GM12878 (cell line): Measurements from ENCODE around the gene SIGLEC14. TPM values are rescaled to one million over a fixed set of nuclear protein-coding genes. Genes with fewer than 3 reads are reported as not detected.

ENCODE experiments used
- ATAC-seq: fragments of 200-7000 bp; cut with Tn5 transposase; 3 replicates; pipeline ENCODE4 v1.9.1; 2020; ENCODE audit warnings: mild to moderate bottlenecking, moderate library complexity
- BruUV-seq: library from RNA; stranded (reverse); fragments of 400-500 nt; replicated peaks from 2 replicates; lab custom pipeline; 2021; lab: Mats Ljungman, UMichigan
- CTCF ChIA-PET: fragments of 300-600 bp; sonication (Branson Sonifier 250); formaldehyde crosslinking; extraction: SDS; loops from one replicate; lab custom pipeline; 2021; ENCODE audit warnings: inconsistent platforms; lab: Yijun Ruan, JAX
- POLR2A ChIA-PET: fragments of 350-600 bp; formaldehyde crosslinking; extraction: SDS; loops from one replicate; lab custom pipeline; 2021; ENCODE audit warnings: inconsistent platforms; lab: Charles Lee
- RAD21 ChIA-PET: fragments of 300-600 bp; sonication (Branson Sonifier 250); formaldehyde crosslinking; loops from one replicate; lab custom pipeline; 2023; ENCODE audit warnings: antibody characterized with exemption; ENCODE audit not compliant: unreplicated experiment; lab: Charles Lee
- SMC1A ChIA-PET: fragments of 300-600 bp; sonication (Branson Sonifier 250); formaldehyde crosslinking; loops from one replicate; lab custom pipeline; 2023; ENCODE audit not compliant: unreplicated experiment, uncharacterized antibody; lab: Charles Lee
- DNase-seq: peaks from one replicate; pipeline ENCODE4 v3.0.0-alpha.2; 2011; ENCODE audit warnings: low read depth, low spot score
- FAIRE-seq: peaks from 3 replicates; lab custom pipeline; 2011; peaks lifted over from hg19 to GRCh38; lab: Jason Lieb, UNC
- H2AFZ ChIP-seq: 2 replicates; pipeline ENCODE4 v1.6.0; 2011; ENCODE audit warnings: low read depth, low read length, control low read depth; ENCODE audit not compliant: control insufficient read depth
- H3K27ac ChIP-seq: 2 replicates; pipeline ENCODE4 v1.5.1; 2011; ENCODE audit warnings: control low read depth; ENCODE audit not compliant: control insufficient read depth, insufficient read depth
- H3K27me3 ChIP-seq, 2 experiments: replicated peaks in 1 of 2; 2 replicates each; pipeline versions ENCODE4 v1.6.0 to v1.6.1; 2011; ENCODE audit warnings: low read length in 1 of 2; ENCODE audit not compliant: control insufficient read depth in 2 of 2, insufficient read depth in 2 of 2
- H3K36me3 ChIP-seq, 2 experiments: 2 replicates each; pipeline ENCODE4 v1.5.1; 2011; ENCODE audit warnings: low read length in 1 of 2; ENCODE audit not compliant: control insufficient read depth in 2 of 2, insufficient read depth in 2 of 2
- H3K4me1 ChIP-seq: 2 replicates; pipeline ENCODE4 v1.6.1; 2011; ENCODE audit warnings: mild to moderate bottlenecking, low read length, moderate library complexity, mixed read lengths; ENCODE audit not compliant: control insufficient read depth, insufficient read depth
- H3K4me2 ChIP-seq: 2 replicates; pipeline ENCODE4 v1.6.0; 2011; ENCODE audit warnings: control low read depth; ENCODE audit not compliant: control insufficient read depth, insufficient read depth
- H3K4me3 ChIP-seq: fragments of 200-600 bp; sonication (generic); 2 replicates; pipeline ENCODE4 v1.5.1; 2016
- H3K79me2 ChIP-seq: 2 replicates; pipeline ENCODE4 v1.6.0; 2011; ENCODE audit warnings: low read length; ENCODE audit not compliant: control insufficient read depth, insufficient read depth
- H3K9ac ChIP-seq: 2 replicates; pipeline ENCODE4 v1.8.0; 2011; ENCODE audit warnings: low read length, control low read depth, mixed read lengths; ENCODE audit not compliant: control insufficient read depth, insufficient read depth
- H3K9me3 ChIP-seq: replicated peaks from 3 replicates; pipeline ENCODE4 v1.5.1; 2011; ENCODE audit warnings: mild to moderate bottlenecking, low read length; ENCODE audit not compliant: control insufficient read depth, insufficient read depth
- H4K20me1 ChIP-seq: 2 replicates; pipeline ENCODE4 v1.6.0; 2011; ENCODE audit not compliant: control insufficient read depth, insufficient read depth
- BHLHE40 ChIP-seq, 2 experiments: fragments of 450-650 bp in 1 of 2; IDR thresholded peaks; 2 replicates each; pipeline ENCODE4 v1.6.1; 2011 to 2017; ENCODE audit warnings: low read depth in 2 of 2, borderline replicate concordance in 1 of 2, improper control_type of control experiment in 1 of 2, low read length in 1 of 2, mild to moderate bottlenecking in 1 of 2
- BRCA1 ChIP-seq: IDR thresholded peaks from 2 replicates; pipeline ENCODE4 v1.6.1; 2011; ENCODE audit warnings: low read depth, low read length, improper control_type of control experiment
- MTA3 ChIP-seq: IDR thresholded peaks from 2 replicates; pipeline ENCODE4 v1.6.1; 2012; ENCODE audit warnings: low read length, inconsistent platforms, borderline replicate concordance
- NRF1 ChIP-seq: conservative IDR thresholded peaks from 2 replicates; pipeline ENCODE4 v1.6.1; 2011; ENCODE audit warnings: mild to moderate bottlenecking, low read depth, low read length, improper control_type of control experiment
- SMC3 ChIP-seq: IDR thresholded peaks from 2 replicates; pipeline ENCODE4 v1.6.1; 2011; ENCODE audit warnings: low read length, improper control_type of control experiment, borderline replicate concordance
- SPI1 ChIP-seq: IDR thresholded peaks from 2 replicates; pipeline ENCODE4 v1.6.1; 2011; ENCODE audit warnings: low read depth, mild to moderate bottlenecking, low read length, moderate library complexity, borderline replicate concordance; ENCODE audit not compliant: insufficient read depth
- SRF ChIP-seq, 2 experiments: IDR thresholded peaks; 2 replicates each; pipeline ENCODE4 v1.6.1; 2011; ENCODE audit warnings: low read depth in 2 of 2, low read length in 2 of 2, mild to moderate bottlenecking in 1 of 2, moderate library complexity in 1 of 2
- TCF12 ChIP-seq: IDR thresholded peaks from 2 replicates; pipeline ENCODE4 v1.6.1; 2011; ENCODE audit warnings: low read depth, mild to moderate bottlenecking, low read length
- WRNIP1 ChIP-seq: IDR thresholded peaks from 2 replicates; pipeline ENCODE4 v1.6.1; 2011; ENCODE audit warnings: low read depth, low read length, improper control_type of control experiment, borderline replicate concordance
- ZBED1 ChIP-seq: IDR thresholded peaks from 2 replicates; pipeline ENCODE4 v1.6.1; 2016; ENCODE audit warnings: borderline replicate concordance
- ZNF217 ChIP-seq: fragments of 450-650 bp; IDR thresholded peaks from 2 replicates; pipeline ENCODE4 v1.6.1; 2017; ENCODE audit warnings: antibody characterized with exemption, mild to moderate bottlenecking
- ZSCAN29 ChIP-seq: fragments of 450-650 bp; IDR thresholded peaks from 2 replicates; pipeline ENCODE4 v1.6.1; 2017; ENCODE audit warnings: mild to moderate bottlenecking, moderate library complexity
- WGBS: methylation state at CpG from one replicate; pipeline ENCODE4 v1.1.6; 2016; ENCODE audit warnings: low lambda C conversion rate; ENCODE audit not compliant: insufficient replicate concordance, insufficient coverage; ENCODE audit errors: missing lambda C conversion rate; 5-methylcytosine and 5-hydroxymethylcytosine counted together
- in situ Hi-C: fragments of 300-500 bp; cut with MboI; formaldehyde crosslinking; loops from 9 replicates; pipeline ENCODE4 v1.14.3; 2018; ENCODE audit warnings: mixed read lengths
- intact Hi-C: fragments of 100-400 bp; cut with micrococcal nuclease; formaldehyde crosslinking; loops from one replicate; pipeline ENCODE4 v1.14.2; 2022; ENCODE audit not compliant: unreplicated experiment
- polyA plus RNA-seq, 11 experiments: library from polyadenylated mRNA; depleted of rRNA in 4 of 11; unstranded in 6 of 11; stranded (reverse) in 5 of 11; fragments of >200 nt; fragmentation: Nextera tagmentation in 4 of 11; fragmentation: Illumina TruSeq in 1 of 11; extraction: Ambion mirVana in 4 of 11; extraction: Trizol in 1 of 11; gene quantifications; 1 replicate in 1 of 11; 2 replicates in 10 of 11; pipeline versions ENCODE4 v1.2.1 to v1.2.3, GENCODE V29; 2011 to 2016; ENCODE audit warnings: inconsistent platforms in 2 of 11, missing spikeins in 2 of 11, low read depth in 1 of 11
- total RNA-seq, 4 experiments: library from RNA; depleted of rRNA in 3 of 4; stranded (reverse); fragments of >200 nt in 3 of 4; fragmentation: Illumina TruSeq in 1 of 4; extraction: Trizol in 1 of 4; gene quantifications; 2 replicates each; pipeline versions ENCODE4 v1.2.1 to v1.2.3, GENCODE V29; 2013 to 2021
- TF ChIP-seq, protein P1 (sequence below): fragments of 450-650 bp; IDR thresholded peaks from 2 replicates; pipeline ENCODE4 v1.6.1; 2014; ENCODE audit warnings: mild to moderate bottlenecking
- TF ChIP-seq, protein P2 (sequence below): IDR thresholded peaks from 2 replicates; pipeline ENCODE4 v1.6.1; 2011; ENCODE audit warnings: low read depth, low read length, improper control_type of control experiment, borderline replicate concordance
- TF ChIP-seq, protein P3 (sequence below): IDR thresholded peaks from 2 replicates; pipeline ENCODE4 v1.6.1; 2012; ENCODE audit warnings: improper control_type of control experiment, low read depth, low read length; ENCODE audit not compliant: insufficient replicate concordance

SIGLEC14 gene
- total and polyA plus RNA-seq, 10 of the 15 experiments (the other 5 are each of a cell fraction or from before 2014, with no cell fraction given): 0.57 to 8.4 (median 4.6) TPM

DNA sequence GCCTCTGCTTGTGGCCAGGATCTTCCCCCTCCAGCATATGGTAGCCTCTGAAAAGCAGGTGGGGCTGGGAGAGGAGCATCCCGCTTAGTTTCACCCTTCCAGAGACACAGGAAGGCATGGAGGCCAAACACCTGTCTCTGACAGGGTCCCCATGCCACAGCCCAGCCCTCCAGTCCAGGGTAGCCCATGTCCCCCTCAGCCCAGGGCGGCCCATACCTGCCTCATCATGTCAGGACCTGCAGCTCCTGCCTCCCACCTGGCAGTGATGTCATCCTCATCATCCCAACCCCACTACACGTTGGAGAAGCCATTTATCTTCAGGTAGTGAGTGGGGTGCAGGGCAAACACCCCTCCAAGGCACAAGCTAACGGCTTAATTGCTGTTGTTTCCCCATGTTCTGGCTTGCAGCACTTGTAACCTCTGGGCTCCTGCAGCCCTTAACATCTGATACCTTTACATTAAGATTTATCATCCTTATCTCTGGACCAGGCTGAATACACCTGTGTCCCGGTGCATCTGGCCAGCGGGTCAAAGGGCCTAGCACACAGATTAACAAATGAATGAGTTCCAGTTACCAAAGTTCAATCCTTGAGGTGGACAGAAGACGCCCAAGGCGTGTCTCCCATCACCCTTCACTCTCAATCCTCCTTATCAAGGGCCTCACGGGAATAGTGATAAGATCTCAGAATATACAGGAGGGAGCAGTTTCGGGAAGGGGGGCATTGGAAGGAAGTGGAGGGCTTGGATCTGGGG, 53.3 kb downstream of the SIGLEC14 start:
- Histone ChIP-seq H3K79me2 (no peaks in the 10 kb centered on the region), H3K9me3 (no peaks in the 10 kb centered on the region; the same call in 1 of the 3 replicates), H4K20me1 (no peaks in the 10 kb centered on the region), H3K36me3 (no peaks in the 10 kb centered on the region), H3K4me2 (peak overlapping the region; percentile 99), H3K9ac (peak overlapping the region; percentile 71), H3K27ac (peak overlapping the region; percentile 13; the same call in 1 of the 2 replicates), H2AFZ (peak overlapping the region; percentile 94), H3K4me1 (peaks cover 8% of the 10 kb centered on the region), H3K4me3 (peak overlapping the region; percentile 60), H3K27me3 (no peaks in the 10 kb centered on the region)
- DNase-seq (no peak), ATAC-seq (no peak), FAIRE-seq (no peak)
- ChIA-PET CTCF (interaction anchor here (1.3 kb wide), 1 partner anchor 68 kb away, joined by 5 read pairs; no protein-coding TSS in a partner anchor), SMC1A (interaction anchor here (0.8 kb wide), 1 partner anchor 890 kb away, joined by 3 read pairs; no protein-coding TSS in a partner anchor), RAD21 (interaction anchor here (1.2 kb wide), 1 partner anchor 10 kb away, joined by 3 read pairs; no protein-coding TSS in a partner anchor), POLR2A (no interaction called here)
- intact Hi-C loops: no loop called here
- TF ChIP-seq TCF12 (no peak), ZNF217 (no peak), WRNIP1 (no peak), MTA3 (no peak), ZBED1 (no peak), NRF1 (no peak), BHLHE40 (IDR thresholded peaks at IDR 0.05; ENCODE audit: borderline replicate concordance in 1 of 2, low read depth in 2 of 2, low read length in 1 of 2) (no peak), SMC3 (no peak), SRF (IDR thresholded peaks at IDR 0.05; ENCODE audit: low read depth in 2 of 2, low read length in 2 of 2) (no peak), ZSCAN29 (no peak), SPI1 (no peak), BRCA1 (no peak)
- TF ChIP-seq, protein P1, sequence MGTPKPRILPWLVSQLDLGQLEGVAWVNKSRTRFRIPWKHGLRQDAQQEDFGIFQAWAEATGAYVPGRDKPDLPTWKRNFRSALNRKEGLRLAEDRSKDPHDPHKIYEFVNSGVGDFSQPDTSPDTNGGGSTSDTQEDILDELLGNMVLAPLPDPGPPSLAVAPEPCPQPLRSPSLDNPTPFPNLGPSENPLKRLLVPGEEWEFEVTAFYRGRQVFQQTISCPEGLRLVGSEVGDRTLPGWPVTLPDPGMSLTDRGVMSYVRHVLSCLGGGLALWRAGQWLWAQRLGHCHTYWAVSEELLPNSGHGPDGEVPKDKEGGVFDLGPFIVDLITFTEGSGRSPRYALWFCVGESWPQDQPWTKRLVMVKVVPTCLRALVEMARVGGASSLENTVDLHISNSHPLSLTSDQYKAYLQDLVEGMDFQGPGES: no peak
- TF ChIP-seq, protein P2, sequence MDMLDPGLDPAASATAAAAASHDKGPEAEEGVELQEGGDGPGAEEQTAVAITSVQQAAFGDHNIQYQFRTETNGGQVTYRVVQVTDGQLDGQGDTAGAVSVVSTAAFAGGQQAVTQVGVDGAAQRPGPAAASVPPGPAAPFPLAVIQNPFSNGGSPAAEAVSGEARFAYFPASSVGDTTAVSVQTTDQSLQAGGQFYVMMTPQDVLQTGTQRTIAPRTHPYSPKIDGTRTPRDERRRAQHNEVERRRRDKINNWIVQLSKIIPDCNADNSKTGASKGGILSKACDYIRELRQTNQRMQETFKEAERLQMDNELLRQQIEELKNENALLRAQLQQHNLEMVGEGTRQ: no peak
- TF ChIP-seq, protein P3, sequence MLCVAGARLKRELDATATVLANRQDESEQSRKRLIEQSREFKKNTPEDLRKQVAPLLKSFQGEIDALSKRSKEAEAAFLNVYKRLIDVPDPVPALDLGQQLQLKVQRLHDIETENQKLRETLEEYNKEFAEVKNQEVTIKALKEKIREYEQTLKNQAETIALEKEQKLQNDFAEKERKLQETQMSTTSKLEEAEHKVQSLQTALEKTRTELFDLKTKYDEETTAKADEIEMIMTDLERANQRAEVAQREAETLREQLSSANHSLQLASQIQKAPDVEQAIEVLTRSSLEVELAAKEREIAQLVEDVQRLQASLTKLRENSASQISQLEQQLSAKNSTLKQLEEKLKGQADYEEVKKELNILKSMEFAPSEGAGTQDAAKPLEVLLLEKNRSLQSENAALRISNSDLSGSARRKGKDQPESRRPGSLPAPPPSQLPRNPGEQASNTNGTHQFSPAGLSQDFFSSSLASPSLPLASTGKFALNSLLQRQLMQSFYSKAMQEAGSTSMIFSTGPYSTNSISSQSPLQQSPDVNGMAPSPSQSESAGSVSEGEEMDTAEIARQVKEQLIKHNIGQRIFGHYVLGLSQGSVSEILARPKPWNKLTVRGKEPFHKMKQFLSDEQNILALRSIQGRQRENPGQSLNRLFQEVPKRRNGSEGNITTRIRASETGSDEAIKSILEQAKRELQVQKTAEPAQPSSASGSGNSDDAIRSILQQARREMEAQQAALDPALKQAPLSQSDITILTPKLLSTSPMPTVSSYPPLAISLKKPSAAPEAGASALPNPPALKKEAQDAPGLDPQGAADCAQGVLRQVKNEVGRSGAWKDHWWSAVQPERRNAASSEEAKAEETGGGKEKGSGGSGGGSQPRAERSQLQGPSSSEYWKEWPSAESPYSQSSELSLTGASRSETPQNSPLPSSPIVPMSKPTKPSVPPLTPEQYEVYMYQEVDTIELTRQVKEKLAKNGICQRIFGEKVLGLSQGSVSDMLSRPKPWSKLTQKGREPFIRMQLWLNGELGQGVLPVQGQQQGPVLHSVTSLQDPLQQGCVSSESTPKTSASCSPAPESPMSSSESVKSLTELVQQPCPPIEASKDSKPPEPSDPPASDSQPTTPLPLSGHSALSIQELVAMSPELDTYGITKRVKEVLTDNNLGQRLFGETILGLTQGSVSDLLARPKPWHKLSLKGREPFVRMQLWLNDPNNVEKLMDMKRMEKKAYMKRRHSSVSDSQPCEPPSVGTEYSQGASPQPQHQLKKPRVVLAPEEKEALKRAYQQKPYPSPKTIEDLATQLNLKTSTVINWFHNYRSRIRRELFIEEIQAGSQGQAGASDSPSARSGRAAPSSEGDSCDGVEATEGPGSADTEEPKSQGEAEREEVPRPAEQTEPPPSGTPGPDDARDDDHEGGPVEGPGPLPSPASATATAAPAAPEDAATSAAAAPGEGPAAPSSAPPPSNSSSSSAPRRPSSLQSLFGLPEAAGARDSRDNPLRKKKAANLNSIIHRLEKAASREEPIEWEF: no peak
- in situ Hi-C loops: no loop called here
- 56% methylated on average over 10 of the region's 10 CpGs for WGBS
- no TSS peak for BruUV-seq
